ENCODE results near the gene CCDC192. TPM values are rescaled to one million over a fixed set of nuclear protein-coding genes. Genes with fewer than 3 reads are reported as not detected.

The CCDC192 gene
- total and polyA plus RNA-seq, 2 donors (not counting 3 experiments of a cell fraction or from before 2014, with no cell fraction given), result not detected

DNA sequence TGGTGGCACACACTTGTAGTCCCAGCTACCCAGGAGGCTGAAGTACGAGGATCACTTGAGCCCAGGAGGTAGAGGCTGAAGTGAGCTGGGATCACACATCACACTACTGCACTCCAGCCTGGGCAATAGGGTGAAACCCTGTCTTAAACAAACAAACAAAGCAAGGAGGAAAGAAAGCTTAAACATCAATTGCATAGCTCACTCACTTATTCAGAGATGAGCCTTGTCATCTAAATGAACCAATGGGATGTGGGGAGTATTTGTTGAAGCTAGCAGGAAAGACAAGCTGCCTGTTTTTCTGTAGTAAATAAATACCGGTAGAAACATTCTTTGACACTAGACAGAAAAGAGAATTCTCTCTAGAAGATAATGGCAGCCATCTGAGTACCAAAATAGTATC, 219.4 kb downstream of the CCDC192 start:
- Histone ChIP-seq H4K20me1 (replicated peaks; ENCODE audit: control insufficient read depth, extremely low read depth, insufficient read depth, low read length) (no peaks in the 10 kb centered on the region), H3K79me2 (ENCODE audit: control insufficient read depth, insufficient read depth, low read length) (no peaks in the 10 kb centered on the region), H3K27me3 (ENCODE audit: control insufficient read depth in 2 of 2, insufficient read depth in 2 of 2, low read length in 2 of 2) (no peaks in the 10 kb centered on the region), H3K9ac (replicated peaks; ENCODE audit: extremely low read depth, insufficient read depth, low read length) (no peak overlapping the region), H3K9me3 (replicated peaks; ENCODE audit: control insufficient read depth, insufficient read depth, low read length) (no peaks in the 10 kb centered on the region), H3K4me3 (replicated peaks in 1 of 3; ENCODE audit: insufficient read depth in 1 of 3, low read depth in 1 of 3, low read length in 3 of 3) (no peak overlapping the region), H3K9me1 (replicated peaks; ENCODE audit: control insufficient read depth, extremely low read depth, insufficient read depth, low read length) (no peaks in the 10 kb centered on the region), H2AFZ (ENCODE audit: low read depth, low read length) (no peak overlapping the region), H3K4me1 (ENCODE audit: control insufficient read depth, extremely low read depth, insufficient read depth, low read length) (peaks cover 6% of the 10 kb centered on the region), H3K27ac (ENCODE audit: insufficient read depth, low read depth, low read length) (no peak overlapping the region), H3K36me3 (ENCODE audit: control insufficient read depth in 2 of 2, extremely low read depth in 1 of 2, insufficient read depth in 2 of 2, low read length in 2 of 2) (no peaks in the 10 kb centered on the region), H3K4me2 (ENCODE audit: insufficient read depth, low read length) (no peak overlapping the region)
- dilution Hi-C loops (cut with MboI; ENCODE audit: extremely low pct_ligation_motif_present, low sequenced_read_pairs) (no loop called here), intact Hi-C loops (cut with micrococcal nuclease) (no loop called here)
- DNase-seq (ENCODE audit: low read depth, low spot score) (no peak), FAIRE-seq (peak; percentile 42)
- POLR2A ChIA-PET, result no interaction called here
- CTCF ChIA-PET, result interaction anchor here (0.8 to 2.8 kb wide), 3 partner anchors 9 to 15 kb away, joined by 3 to 17 read pairs (median 4); no protein-coding TSS in a partner anchor
- BruUV-seq (replicated peaks), result no TSS peak
- TF ChIP-seq EZH2 (IDR thresholded peaks at IDR 0.05; ENCODE audit: borderline replicate concordance, low read depth, low read length, severe bottlenecking), result no peak
- TF ChIP-seq, protein P1, sequence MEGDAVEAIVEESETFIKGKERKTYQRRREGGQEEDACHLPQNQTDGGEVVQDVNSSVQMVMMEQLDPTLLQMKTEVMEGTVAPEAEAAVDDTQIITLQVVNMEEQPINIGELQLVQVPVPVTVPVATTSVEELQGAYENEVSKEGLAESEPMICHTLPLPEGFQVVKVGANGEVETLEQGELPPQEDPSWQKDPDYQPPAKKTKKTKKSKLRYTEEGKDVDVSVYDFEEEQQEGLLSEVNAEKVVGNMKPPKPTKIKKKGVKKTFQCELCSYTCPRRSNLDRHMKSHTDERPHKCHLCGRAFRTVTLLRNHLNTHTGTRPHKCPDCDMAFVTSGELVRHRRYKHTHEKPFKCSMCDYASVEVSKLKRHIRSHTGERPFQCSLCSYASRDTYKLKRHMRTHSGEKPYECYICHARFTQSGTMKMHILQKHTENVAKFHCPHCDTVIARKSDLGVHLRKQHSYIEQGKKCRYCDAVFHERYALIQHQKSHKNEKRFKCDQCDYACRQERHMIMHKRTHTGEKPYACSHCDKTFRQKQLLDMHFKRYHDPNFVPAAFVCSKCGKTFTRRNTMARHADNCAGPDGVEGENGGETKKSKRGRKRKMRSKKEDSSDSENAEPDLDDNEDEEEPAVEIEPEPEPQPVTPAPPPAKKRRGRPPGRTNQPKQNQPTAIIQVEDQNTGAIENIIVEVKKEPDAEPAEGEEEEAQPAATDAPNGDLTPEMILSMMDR (IDR thresholded peaks at IDR 0.05; ENCODE audit: extremely low read depth in 1 of 2, insufficient read depth in 1 of 2, low read depth in 1 of 2, low read length in 2 of 2), result no peak
- TF ChIP-seq GATA2 (IDR thresholded peaks at IDR 0.05; ENCODE audit: insufficient read depth, insufficient read length, low read depth, low read length), result no peak
- TF ChIP-seq, protein P2, sequence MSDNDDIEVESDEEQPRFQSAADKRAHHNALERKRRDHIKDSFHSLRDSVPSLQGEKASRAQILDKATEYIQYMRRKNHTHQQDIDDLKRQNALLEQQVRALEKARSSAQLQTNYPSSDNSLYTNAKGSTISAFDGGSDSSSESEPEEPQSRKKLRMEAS (IDR thresholded peaks at IDR 0.05; ENCODE audit: insufficient read depth, insufficient read length), result no peak
- TF ChIP-seq POLR2AphosphoS5 (IDR thresholded peaks at IDR 0.05; ENCODE audit: insufficient read depth, low read depth, low read length), result no peak
- TF ChIP-seq POLR2A (IDR thresholded peaks at IDR 0.05; ENCODE audit: low read depth, low read length), result no peak
- TF ChIP-seq JUN (IDR thresholded peaks at IDR 0.05; ENCODE audit: borderline replicate concordance, insufficient read depth, insufficient read length, low read depth), result no peak
- TF ChIP-seq MYC (IDR thresholded peaks at IDR 0.05; ENCODE audit: low read depth, low read length), result no peak
- TF ChIP-seq FOS (IDR thresholded peaks at IDR 0.05; ENCODE audit: borderline replicate concordance, insufficient read depth, low read length), result no peak

All from endothelial cell of umbilical vein (primary cell).